Large intestine (tissue), 3 donors: ENCODE measurements around the gene RPP30. TPM values are rescaled to one million over a fixed set of nuclear protein-coding genes. Genes with fewer than 3 reads are reported as not detected.
"Not testable (repeated sequence)": the region's sequence is repeated elsewhere in the genome, so short reads cannot be mapped to it uniquely, and the experiment has no call there.

ENCODE experiments used
- DNase-seq, 2 donors: peaks; one replicate each; pipeline versions ENCODE4 v3.0.0 to v3.0.0-alpha.2; 2013
- H3K27ac ChIP-seq: one replicate; pipeline ENCODE4 v1.5.1; 2013; ENCODE audit warnings: low read length
- H3K27me3 ChIP-seq: 2 replicates; pipeline ENCODE4 v1.6.1; 2013; ENCODE audit warnings: low read length; ENCODE audit not compliant: control insufficient read depth, insufficient read depth
- H3K36me3 ChIP-seq: 2 replicates; pipeline ENCODE4 v1.6.1; 2013; ENCODE audit warnings: low read length; ENCODE audit not compliant: control insufficient read depth, insufficient read depth
- H3K4me1 ChIP-seq: one replicate; pipeline ENCODE4 v1.6.1; 2013; ENCODE audit warnings: low read length; ENCODE audit not compliant: control insufficient read depth, insufficient read depth
- H3K4me3 ChIP-seq: one replicate; pipeline ENCODE4 v1.5.1; 2013; ENCODE audit warnings: low read length
- H3K9me3 ChIP-seq: one replicate; pipeline ENCODE4 v1.6.1; 2013; ENCODE audit warnings: mild to moderate bottlenecking, low read depth, low read length, moderate library complexity; ENCODE audit not compliant: control insufficient read depth
- WGBS: methylation state at CpG from one replicate; pipeline ENCODE4 v1.1.5; 2013; ENCODE audit warnings: low lambda C conversion rate; ENCODE audit not compliant: insufficient coverage; 5-methylcytosine and 5-hydroxymethylcytosine counted together
- polyA plus RNA-seq: library from polyadenylated mRNA; unstranded; fragments of 120-200 nt; gene quantifications from one replicate; pipeline ENCODE4 v1.2.1, GENCODE V29; 2013

RPP30 gene
- polyA plus RNA-seq, 1 donor, result 36.2 TPM

DNA sequence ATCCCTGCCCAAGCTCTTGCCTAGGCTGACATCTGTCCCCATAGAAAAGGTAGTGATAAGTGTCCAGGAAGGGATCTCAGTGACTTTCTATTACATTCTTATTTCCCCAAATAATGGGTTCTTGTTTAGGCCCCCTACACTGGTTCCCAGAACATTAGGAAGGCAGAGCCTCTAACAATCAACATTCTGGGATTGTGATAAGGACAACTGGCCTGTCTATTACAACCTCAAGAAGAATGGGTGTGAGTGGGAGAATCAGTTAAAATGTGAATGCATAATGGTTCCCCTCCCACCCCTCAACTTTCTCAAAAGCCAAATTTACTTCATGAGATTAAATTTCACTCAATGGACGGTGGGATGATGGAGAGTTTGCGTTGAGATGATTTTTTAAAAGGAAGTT is 55.5 kb downstream of the RPP30 start:
- H3K9me3 ChIP-seq, result no peaks in the 10 kb centered on the region
- no peak overlapping the region for H3K27ac ChIP-seq
- no peaks in the 10 kb centered on the region for H3K27me3 ChIP-seq
- DNase-seq, result no peak
- H3K4me1 ChIP-seq, result no peaks in the 10 kb centered on the region
- no peak overlapping the region for H3K4me3 ChIP-seq
- H3K36me3 ChIP-seq, result no peaks in the 10 kb centered on the region
- 94% methylated on average over 2 of the region's 2 CpGs for WGBS

GRCh38 chr10:90929179-90929578 is 57.4 kb downstream of the RPP30 start:
- Histone ChIP-seq H3K27me3 (no peaks in the 10 kb centered on the region), H3K4me1 (no peaks in the 10 kb centered on the region), H3K27ac (no peak overlapping the region), H3K9me3 (no peaks in the 10 kb centered on the region), H3K36me3 (no peaks in the 10 kb centered on the region), H3K4me3 (no peak overlapping the region)
- DNase-seq, result no peak
- WGBS, result 100% methylated on average over 1 of the region's 5 CpGs

- 0% methylated on average over 1 of the region's 5 CpGs for WGBS
- DNase-seq, result no peak
- no peaks in the 10 kb centered on the region for H3K4me1 ChIP-seq
Observed at GRCh38 chr10:90930070-90930837, 58.5 kb downstream of the RPP30 start.

DNA sequence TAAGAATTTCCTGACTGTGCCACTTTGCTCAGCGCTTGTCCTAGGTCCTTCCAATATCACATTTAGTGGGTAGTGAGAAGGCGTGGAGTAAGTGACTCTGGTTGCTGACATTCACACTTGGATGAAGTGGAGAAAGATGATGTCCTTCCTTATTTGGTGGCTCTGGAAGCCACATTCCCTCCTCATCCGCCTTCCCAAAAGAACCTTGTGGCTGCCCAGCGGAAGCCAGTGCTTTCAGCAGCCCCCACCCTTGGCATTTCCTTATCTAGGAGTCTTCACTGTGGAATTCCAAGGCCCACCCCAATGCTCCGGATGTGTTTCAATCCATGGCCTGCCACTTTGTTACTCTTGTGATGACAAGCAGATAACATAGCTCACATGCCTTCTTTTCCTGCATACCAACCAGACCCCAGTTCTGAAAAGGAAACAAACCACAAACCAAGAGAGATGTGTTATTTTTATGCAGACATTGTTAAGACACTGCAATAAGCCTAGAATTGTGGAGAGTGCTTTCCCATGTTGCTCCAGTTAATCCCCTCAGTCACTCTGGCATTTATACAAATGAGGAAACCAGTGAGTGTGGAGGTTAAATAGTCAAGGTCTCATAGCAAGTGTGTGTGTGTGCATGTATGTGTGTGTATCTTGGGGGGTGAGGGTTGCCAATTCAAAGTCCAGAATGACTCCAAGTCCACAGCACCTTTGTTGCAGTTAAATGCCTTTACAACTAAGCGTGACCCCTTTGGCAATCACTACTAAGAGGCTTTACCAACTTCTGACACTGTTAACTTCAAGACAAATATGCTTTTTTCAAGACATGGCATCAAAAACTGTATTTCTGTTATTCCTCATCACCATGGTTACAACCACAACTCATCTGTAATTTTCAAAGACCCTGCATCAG is 59.4 kb downstream of the RPP30 start:
- no peak overlapping the region for H3K4me3 ChIP-seq
- no peaks in the 10 kb centered on the region for H3K4me1 ChIP-seq
- H3K27me3 ChIP-seq, result no peaks in the 10 kb centered on the region
- H3K27ac ChIP-seq, result no peak overlapping the region
- WGBS, result 80% methylated on average over 1 of the region's 6 CpGs
- H3K9me3 ChIP-seq, result no peaks in the 10 kb centered on the region
- peak in 1 of 2 donors; percentile 26 for DNase-seq
- no peaks in the 10 kb centered on the region for H3K36me3 ChIP-seq

More at GRCh38 chr10:90930070-90930837, 58.5 kb downstream of the RPP30 start:
- H3K27ac ChIP-seq, result no peak overlapping the region
- H3K4me3 ChIP-seq, result no peak overlapping the region
- no peaks in the 10 kb centered on the region for H3K9me3 ChIP-seq
- no peaks in the 10 kb centered on the region for H3K36me3 ChIP-seq
- H3K27me3 ChIP-seq, result no peaks in the 10 kb centered on the region

DNA sequence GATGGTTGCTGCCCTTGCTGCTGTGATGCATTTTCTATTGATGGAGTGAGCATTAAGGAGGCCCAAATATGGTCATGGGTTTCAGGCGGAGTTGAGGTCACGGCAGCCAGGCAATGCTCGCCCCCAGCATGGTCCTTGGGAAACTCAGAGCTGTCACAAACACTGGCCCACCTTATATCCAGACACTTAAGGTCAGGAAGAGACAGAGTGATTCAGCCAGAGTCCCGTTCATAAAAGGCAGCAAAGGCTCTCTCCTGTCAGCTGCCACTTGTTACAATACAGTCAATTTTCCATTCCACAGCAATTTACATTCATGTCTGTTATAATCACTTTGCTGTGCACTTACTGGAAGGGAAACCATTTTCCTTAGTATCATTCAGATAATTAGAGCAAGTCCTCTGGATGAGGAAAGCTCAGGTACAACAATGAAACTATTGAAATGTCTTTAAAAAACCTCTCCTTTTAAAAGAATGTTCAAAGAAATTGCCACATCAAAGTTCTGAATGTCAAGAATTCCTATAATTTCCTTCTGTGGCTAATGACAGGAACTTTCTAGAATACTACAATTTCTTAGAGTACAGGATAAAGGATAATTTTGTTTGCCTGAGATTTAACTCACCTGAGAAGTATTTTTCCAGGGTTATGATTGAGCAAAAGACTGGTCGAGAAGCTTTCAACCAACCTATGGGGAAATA is 64.0 kb downstream of the RPP30 start:
- Histone ChIP-seq H3K4me1 (no peaks in the 10 kb centered on the region), H3K4me3 (no peak overlapping the region), H3K27ac (no peak overlapping the region), H3K9me3 (no peaks in the 10 kb centered on the region), H3K27me3 (no peaks in the 10 kb centered on the region), H3K36me3 (no peaks in the 10 kb centered on the region)
- DNase-seq, result no peak
- WGBS, result 86% methylated on average over 1 of the region's 5 CpGs

DNA sequence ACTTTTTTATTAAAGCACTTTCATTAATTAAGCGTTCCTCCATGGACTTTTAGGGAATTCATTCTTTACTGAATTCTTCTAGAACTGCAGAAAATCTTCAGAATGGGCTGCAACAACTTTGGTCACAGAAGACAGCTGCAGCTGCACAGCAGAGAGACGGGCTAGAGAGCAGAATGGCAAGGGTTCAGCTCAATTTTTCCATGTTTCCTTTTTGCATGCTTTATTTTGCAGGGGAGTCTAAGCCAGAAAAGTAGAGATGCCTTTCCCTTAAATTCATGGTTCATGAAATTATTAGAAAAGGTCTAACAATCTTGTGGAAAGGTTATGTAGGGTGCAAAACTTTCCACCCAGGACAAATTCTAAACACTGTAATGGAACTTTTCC is 64.5 kb downstream of the RPP30 start:
- Histone ChIP-seq H3K36me3 (no peaks in the 10 kb centered on the region), H3K4me3 (no peak overlapping the region), H3K9me3 (no peaks in the 10 kb centered on the region), H3K4me1 (no peaks in the 10 kb centered on the region), H3K27me3 (no peaks in the 10 kb centered on the region), H3K27ac (no peak overlapping the region)
- DNase-seq, result no peak
- 80% methylated on average over 1 of the region's 2 CpGs for WGBS

DNA sequence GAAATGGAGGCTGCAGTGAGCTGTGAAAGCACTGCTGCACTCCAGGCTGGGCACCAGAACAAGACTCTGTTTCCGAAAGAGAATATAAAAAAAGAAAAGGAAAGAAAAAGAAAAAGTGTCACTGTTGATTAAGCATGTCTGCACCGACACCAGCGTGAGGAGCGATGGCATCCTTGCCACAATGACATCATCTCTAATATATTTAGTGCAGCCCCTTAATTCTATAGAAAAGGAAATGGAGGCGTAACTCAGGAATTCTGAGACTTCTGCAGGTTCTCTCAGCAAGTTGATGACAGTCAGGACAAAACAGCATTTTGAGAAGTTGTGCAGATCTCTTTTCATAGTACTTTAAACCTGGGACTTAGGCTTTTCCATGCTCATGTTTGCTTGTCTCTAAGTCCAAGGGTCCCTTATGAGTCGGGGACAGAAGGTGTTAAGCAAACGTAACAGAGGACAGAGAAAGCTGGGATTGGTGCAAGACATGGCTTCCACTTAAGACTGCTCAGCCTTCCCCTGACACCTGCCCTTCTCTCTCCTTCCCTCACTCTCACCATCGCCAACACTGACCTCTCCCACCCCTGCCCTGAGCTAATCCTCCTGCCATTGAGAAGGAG is 66.0 kb downstream of the RPP30 start:
- no peak for DNase-seq
- WGBS, result no CpG with 5 or more reads among the region's 8 CpGs
- Histone ChIP-seq H3K27me3 (no peaks in the 10 kb centered on the region), H3K9me3 (no peaks in the 10 kb centered on the region), H3K27ac (no peak overlapping the region), H3K4me1 (no peaks in the 10 kb centered on the region), H3K36me3 (no peaks in the 10 kb centered on the region), H3K4me3 (no peak overlapping the region)

GRCh38 chr10:90939116-90939515 is 67.3 kb downstream of the RPP30 start:
- Histone ChIP-seq H3K4me3 (no peak overlapping the region), H3K9me3 (no peaks in the 10 kb centered on the region), H3K27me3 (no peaks in the 10 kb centered on the region), H3K4me1 (no peaks in the 10 kb centered on the region), H3K36me3 (no peaks in the 10 kb centered on the region), H3K27ac (no peak overlapping the region)
- no CpG with 5 or more reads among the region's 1 CpG for WGBS
- no peak for DNase-seq

DNA sequence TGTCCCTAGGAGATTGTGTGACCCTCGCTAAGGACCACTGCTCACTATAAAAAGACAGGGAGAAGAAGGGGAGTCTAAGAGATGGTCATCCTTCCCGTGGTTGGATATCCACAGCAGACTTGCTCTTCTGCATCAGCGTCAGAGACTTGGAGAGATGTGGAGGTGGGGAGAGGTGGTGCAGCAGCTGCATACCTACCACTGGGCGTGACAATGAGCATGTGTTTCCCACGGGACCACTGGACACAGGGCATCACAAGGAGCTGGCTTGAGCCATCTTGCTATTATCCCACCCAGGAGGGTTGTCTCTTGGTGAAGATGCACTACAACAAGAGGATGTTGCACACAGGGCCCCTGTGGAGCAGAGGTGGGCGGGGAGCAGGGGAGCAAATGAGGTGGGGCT is 67.9 kb downstream of the RPP30 start:
- DNase-seq, result no peak
- Histone ChIP-seq H3K9me3 (no peaks in the 10 kb centered on the region), H3K27me3 (no peaks in the 10 kb centered on the region), H3K4me1 (no peaks in the 10 kb centered on the region), H3K4me3 (no peak overlapping the region), H3K36me3 (no peaks in the 10 kb centered on the region), H3K27ac (no peak overlapping the region)
- no CpG with 5 or more reads among the region's 6 CpGs for WGBS

DNA sequence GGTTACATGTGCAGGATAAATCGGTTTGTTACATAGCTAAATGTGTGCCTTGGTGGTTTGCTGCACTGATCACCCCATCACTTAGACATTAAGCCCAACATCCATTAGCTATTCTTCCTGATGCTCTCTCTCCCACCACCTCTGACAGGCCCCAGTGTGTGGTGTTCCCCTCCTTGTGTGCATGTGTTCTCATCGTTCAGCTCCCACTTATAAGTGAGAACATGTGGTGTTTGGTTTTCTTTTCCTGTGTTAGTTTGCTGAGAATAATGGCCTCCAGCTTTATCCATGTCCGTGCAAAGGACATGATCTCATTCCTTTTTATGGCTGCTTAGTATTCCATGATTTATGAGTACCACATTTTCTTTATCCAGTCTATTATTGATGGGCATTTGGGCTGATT is 71.2 kb downstream of the RPP30 start:
- not testable (repeated sequence) for H3K27ac ChIP-seq, H3K36me3 ChIP-seq, H3K4me1 ChIP-seq, H3K4me3 ChIP-seq, H3K27me3 ChIP-seq, H3K9me3 ChIP-seq, DNase-seq
- WGBS, result 100% methylated on average over 1 of the region's 3 CpGs
